Choroid plexus epithelial cell (primary cell): ENCODE results near the gene CNGA3.

Experiments
- DNase-seq: peaks from one replicate; pipeline ENCODE4 v3.0.0-alpha.2; 2010; ENCODE audit warnings: low read depth
- H3K4me3 ChIP-seq: 2 replicates; pipeline ENCODE4 v1.5.1; 2011; ENCODE audit warnings: low read depth, mild to moderate bottlenecking, control low read depth, low read length, moderate library complexity
- CTCF ChIP-seq: conservative IDR thresholded peaks from 2 replicates; pipeline ENCODE4 v1.5.1; 2011; ENCODE audit warnings: low read depth, mild to moderate bottlenecking, control low read depth, inconsistent platforms, low read length, moderate library complexity

The CNGA3 gene

DNA sequence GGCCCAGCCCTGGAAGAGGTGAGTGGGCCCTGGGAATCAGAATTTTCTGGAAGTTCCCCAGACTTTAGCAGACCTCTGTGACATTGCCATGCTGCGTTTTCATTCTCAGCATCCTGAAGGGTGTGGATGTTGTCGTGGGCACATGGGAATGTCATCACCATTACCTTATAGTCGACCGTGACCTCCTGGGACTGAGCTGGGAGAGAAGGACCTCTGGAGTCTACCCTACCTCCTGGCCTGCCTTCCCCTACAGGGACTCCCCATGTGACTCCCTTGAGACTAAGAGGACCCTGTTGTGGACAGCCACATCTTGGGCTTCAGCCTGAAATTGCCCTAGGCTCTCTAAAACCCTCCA, 43.0 kb downstream of the CNGA3 start:
- no peak overlapping the region for H3K4me3 ChIP-seq
- TF ChIP-seq CTCF: no peak
- no peak for DNase-seq

DNA sequence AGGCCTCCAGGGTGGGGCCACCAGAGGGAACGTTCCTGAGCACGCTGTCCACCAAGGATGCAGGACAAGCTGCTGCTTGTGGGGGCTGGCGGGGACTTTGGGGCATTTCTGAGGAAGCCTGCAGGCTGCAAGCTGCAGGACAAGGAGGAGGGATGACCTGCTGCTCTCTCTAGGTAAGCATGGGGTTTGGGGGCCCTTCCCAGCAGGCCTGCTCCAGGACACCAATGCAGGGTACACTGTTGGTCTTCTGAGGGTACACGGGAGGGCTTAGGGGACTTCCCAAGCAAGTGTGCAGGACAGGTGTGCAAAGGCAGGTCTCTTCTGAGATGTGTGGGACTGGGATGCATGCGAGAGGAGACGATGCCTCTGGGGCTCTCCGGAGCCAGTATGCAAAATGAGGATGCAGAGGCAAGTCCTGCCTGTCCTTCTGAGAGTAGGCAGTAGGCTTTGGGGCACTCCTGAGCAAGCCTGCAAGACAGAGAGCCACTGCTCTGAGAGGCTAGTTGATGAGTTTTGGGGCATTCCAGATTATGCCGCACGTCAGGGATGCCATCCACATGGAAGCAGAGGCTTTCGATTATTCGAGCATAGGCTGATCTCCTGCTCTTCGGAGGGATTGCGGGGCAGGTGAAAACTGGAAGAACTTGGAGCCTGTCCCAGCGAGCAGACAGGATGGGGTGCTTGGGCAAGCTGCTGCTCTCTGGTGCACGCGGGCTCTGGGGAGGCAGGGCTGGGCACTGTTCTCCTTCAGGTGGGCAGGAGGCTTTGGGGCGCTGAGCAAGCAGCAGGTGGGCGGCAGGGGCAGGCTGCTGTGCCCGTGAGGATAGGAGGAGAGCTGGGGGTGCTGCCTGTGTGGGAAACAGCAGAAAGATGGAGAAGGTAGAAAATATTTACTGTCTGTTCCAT, 44.6 kb downstream of the CNGA3 start:
- H3K4me3 ChIP-seq: no peak overlapping the region
- DNase-seq: no peak
- no peak for TF ChIP-seq CTCF

GRCh38 chr2:98391581-98392270, 45.5 kb downstream of the CNGA3 start:
- H3K4me3 ChIP-seq: no peak overlapping the region
- no peak for DNase-seq
- TF ChIP-seq CTCF: no peak

GRCh38 chr2:98393354-98393753, 47.1 kb downstream of the CNGA3 start:
- H3K4me3 ChIP-seq: no peak overlapping the region
- no peak for DNase-seq
- no peak for TF ChIP-seq CTCF

DNA sequence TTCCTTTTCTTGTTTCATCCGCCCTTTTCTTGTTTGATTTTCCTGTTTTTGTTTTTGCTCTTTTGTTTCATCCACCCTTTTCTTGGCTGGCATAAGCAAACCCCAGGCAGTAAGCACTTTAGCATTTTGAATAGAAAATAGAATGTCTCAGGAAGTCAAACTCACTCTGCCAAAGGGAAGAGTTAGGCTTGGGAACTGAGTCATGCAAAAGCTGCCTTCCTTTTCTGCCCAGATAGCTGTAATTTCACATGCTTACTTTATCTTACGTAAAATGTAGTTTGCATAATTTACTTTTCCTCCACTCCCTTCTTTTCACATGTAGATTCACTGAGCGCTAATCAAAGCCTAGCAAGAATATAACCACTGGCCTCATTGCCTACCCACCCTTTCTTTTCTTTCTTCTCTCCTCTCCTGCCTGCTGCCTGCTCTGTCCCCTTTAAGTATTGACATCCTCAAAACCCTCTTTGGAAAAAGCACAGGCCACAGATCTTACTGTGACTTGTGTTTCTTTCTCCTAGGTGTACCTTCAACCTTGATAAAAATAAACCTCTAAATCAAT, 48.4 kb downstream of the CNGA3 start:
- TF ChIP-seq CTCF: no peak
- H3K4me3 ChIP-seq: no peak overlapping the region
- DNase-seq: peak; percentile 12

DNA sequence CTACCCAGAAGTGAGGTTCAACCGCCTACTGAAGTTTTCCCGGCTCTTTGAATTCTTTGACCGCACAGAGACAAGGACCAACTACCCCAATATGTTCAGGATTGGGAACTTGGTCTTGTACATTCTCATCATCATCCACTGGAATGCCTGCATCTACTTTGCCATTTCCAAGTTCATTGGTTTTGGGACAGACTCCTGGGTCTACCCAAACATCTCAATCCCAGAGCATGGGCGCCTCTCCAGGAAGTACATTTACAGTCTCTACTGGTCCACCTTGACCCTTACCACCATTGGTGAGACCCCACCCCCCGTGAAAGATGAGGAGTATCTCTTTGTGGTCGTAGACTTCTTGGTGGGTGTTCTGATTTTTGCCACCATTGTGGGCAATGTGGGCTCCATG, 49.7 kb downstream of the CNGA3 start:
- no peak for DNase-seq
- H3K4me3 ChIP-seq: no peak overlapping the region
- TF ChIP-seq CTCF: no peak
